ENCODE measurements around the gene KIF18A.

GRCh38 chr11:28107191-28107749 is 686 bp downstream of the KIF18A start:
- TF ChIP-seq POLR2AphosphoS5 (IDR thresholded peaks at IDR 0.05) (no peak), CTCF (IDR thresholded peaks at IDR 0.05 in 8 of 11, conservative IDR thresholded peaks at IDR 0.05 in 3 of 11) (no peak)
